ENCODE results near the gene NPBWR2. TPM values are rescaled to one million over a fixed set of nuclear protein-coding genes. Genes with fewer than 3 reads are reported as not detected.
"Not testable (repeated sequence)": the region's sequence is repeated elsewhere in the genome, so short reads cannot be mapped to it uniquely, and the experiment has no call there.

Gene NPBWR2
- total RNA-seq, 1 donor from 2014 or later = not detected

DNA sequence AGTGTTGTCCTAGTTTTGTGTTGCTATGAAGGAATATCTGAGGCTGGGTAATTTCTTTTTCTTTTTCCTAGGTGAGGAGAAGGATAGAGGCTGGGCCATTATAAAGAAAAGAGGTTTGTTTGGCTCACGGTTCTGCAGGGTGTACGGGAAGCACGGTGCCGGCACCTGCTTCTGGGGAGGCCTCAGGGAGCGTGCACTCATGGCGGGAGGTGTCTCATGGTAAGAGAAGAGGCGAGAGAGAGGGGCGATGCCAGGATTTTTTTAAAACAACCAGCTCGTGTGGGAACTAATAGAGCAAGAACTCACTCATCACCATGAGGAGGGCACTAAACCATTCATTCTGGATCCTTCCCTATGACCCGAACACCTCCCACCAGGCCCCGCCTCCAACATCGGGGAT is 14.2 kb upstream of the NPBWR2 start:
- Histone ChIP-seq H3K27ac (ENCODE audit: low read depth, low read length) (no peak overlapping the region), H3K4me2 (ENCODE audit: low read length) (no peak overlapping the region), H3K4me3 (ENCODE audit: insufficient read depth, low read depth, low read length) (no peak overlapping the region), H3K4me1 (ENCODE audit: insufficient read depth, low read length) (no peaks in the 10 kb centered on the region), H3K79me2 (ENCODE audit: insufficient read depth, low read length) (no peaks in the 10 kb centered on the region), H3K9ac (ENCODE audit: low read length) (no peak overlapping the region), H4K20me1 (ENCODE audit: insufficient read depth, low read length) (no peaks in the 10 kb centered on the region), H3K9me3 (ENCODE audit: insufficient read depth, low read depth, low read length) (no peaks in the 10 kb centered on the region), H3K27me3 (ENCODE audit: insufficient read depth, low read length) (peaks cover 22% of the 10 kb centered on the region), H2AFZ (ENCODE audit: low read depth, low read length) (no peak overlapping the region), H3K36me3 (ENCODE audit: insufficient read depth, low read length) (no peaks in the 10 kb centered on the region)
- peaks cover 5% of the 10 kb centered on the region for H3K9me3 Mint-ChIP-seq (ENCODE audit: unreplicated experiment)
- peaks cover 4% of the 10 kb centered on the region for H3K36me3 Mint-ChIP-seq (ENCODE audit: low read depth, unreplicated experiment)
- H3K4me1 Mint-ChIP-seq (ENCODE audit: low read depth, unreplicated experiment) = no peaks in the 10 kb centered on the region
- peak overlapping the region; percentile 42 for H3K27ac Mint-ChIP-seq (ENCODE audit: unreplicated experiment)
- no peak for TF ChIP-seq EZH2 (IDR thresholded peaks at IDR 0.05; ENCODE audit: insufficient read depth, low read length)
- TF ChIP-seq, protein P1, sequence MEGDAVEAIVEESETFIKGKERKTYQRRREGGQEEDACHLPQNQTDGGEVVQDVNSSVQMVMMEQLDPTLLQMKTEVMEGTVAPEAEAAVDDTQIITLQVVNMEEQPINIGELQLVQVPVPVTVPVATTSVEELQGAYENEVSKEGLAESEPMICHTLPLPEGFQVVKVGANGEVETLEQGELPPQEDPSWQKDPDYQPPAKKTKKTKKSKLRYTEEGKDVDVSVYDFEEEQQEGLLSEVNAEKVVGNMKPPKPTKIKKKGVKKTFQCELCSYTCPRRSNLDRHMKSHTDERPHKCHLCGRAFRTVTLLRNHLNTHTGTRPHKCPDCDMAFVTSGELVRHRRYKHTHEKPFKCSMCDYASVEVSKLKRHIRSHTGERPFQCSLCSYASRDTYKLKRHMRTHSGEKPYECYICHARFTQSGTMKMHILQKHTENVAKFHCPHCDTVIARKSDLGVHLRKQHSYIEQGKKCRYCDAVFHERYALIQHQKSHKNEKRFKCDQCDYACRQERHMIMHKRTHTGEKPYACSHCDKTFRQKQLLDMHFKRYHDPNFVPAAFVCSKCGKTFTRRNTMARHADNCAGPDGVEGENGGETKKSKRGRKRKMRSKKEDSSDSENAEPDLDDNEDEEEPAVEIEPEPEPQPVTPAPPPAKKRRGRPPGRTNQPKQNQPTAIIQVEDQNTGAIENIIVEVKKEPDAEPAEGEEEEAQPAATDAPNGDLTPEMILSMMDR (IDR thresholded peaks at IDR 0.05; ENCODE audit: insufficient read depth, low read depth, low read length) = no peak
- peaks cover 26% of the 10 kb centered on the region for H3K27me3 Mint-ChIP-seq (ENCODE audit: low read depth, unreplicated experiment)
- DNase-seq (ENCODE audit: low read depth) = no peak
- H3K4me3 Mint-ChIP-seq (ENCODE audit: unreplicated experiment) = no peak overlapping the region
- no peak for FAIRE-seq

DNA sequence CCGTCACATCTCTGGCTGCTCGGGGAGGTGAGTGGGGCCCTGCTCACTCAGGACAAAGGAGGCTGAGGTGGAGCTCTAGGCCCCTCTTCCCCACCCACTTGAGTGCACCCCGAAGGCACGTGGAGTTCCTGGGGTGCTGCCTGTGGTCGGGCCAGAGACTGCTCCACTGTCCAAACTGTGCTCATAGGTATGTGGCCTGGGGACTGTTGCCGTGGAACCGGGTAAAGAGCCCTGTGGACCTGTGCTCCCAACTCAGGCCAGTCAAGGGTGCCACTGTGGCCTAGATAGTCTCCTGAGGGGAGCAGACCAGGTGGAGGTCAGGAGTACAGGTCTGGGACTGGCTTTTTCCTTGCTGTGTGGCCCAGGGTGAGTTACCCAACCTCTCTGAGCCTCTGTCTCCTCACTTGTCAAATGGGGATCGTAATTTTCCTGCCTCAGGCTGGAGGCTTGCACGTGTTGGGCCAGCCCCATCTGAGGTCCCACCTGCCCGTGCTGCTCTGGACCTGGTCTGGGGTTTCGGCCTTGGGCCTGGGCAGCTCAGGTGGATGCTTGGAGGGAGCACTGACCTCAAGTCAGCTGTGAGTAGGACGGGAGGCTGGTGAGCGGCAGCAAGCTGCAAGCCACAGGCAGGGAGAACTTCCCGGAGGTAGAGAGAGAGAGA is 12.4 kb upstream of the NPBWR2 start:
- no peak overlapping the region for H3K27ac ChIP-seq (ENCODE audit: low read depth, low read length)
- Mint-ChIP-seq H3K4me3 (ENCODE audit: unreplicated experiment) (no peak overlapping the region), H3K4me1 (ENCODE audit: low read depth, unreplicated experiment) (no peaks in the 10 kb centered on the region), H3K27me3 (ENCODE audit: low read depth, unreplicated experiment) (peaks cover 32% of the 10 kb centered on the region), H3K9me3 (ENCODE audit: unreplicated experiment) (peaks cover 5% of the 10 kb centered on the region), H3K36me3 (ENCODE audit: low read depth, unreplicated experiment) (peaks cover 4% of the 10 kb centered on the region), H3K27ac (ENCODE audit: unreplicated experiment) (peak overlapping the region; percentile 72)
- no peak overlapping the region for H3K9ac ChIP-seq (ENCODE audit: low read length)
- H3K4me1 ChIP-seq (ENCODE audit: insufficient read depth, low read length) = no peaks in the 10 kb centered on the region
- TF ChIP-seq, protein P1 (IDR thresholded peaks at IDR 0.05; ENCODE audit: insufficient read depth, low read depth, low read length) = no peak
- no peak for TF ChIP-seq EZH2 (IDR thresholded peaks at IDR 0.05; ENCODE audit: insufficient read depth, low read length)
- no peaks in the 10 kb centered on the region for H4K20me1 ChIP-seq (ENCODE audit: insufficient read depth, low read length)
- peaks cover 23% of the 10 kb centered on the region for H3K27me3 ChIP-seq (ENCODE audit: insufficient read depth, low read length)
- H3K36me3 ChIP-seq (ENCODE audit: insufficient read depth, low read length) = no peaks in the 10 kb centered on the region
- H2AFZ ChIP-seq (ENCODE audit: low read depth, low read length) = peak overlapping the region; percentile 39
- no peak for DNase-seq (ENCODE audit: low read depth)
- H3K9me3 ChIP-seq (ENCODE audit: insufficient read depth, low read depth, low read length) = no peaks in the 10 kb centered on the region
- no peaks in the 10 kb centered on the region for H3K79me2 ChIP-seq (ENCODE audit: insufficient read depth, low read length)
- no peak overlapping the region for H3K4me3 ChIP-seq (ENCODE audit: insufficient read depth, low read depth, low read length)
- peak overlapping the region; percentile 75 for H3K4me2 ChIP-seq (ENCODE audit: low read length)
- FAIRE-seq = no peak

DNA sequence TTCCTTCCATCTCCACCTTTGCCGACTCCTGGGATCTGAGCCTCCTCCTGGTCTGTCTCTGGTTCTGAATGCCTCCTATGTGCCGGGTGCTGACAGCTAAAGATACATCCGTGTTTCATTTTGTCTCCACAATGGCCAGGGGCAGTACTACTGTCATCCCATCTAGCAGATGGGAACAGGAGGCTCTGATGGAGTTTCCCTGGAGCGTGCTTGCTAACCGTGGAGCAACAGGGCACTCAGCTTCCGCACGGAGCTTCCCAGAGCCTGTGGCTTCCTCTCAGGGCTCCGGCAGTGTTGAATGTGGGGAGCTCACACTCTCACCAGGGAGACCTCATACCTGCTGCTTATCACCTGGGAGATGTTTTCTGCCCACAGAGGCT is 11.9 kb upstream of the NPBWR2 start:
- Histone ChIP-seq H3K4me2 (ENCODE audit: low read length) (no peak overlapping the region), H3K9ac (ENCODE audit: low read length) (no peak overlapping the region), H2AFZ (ENCODE audit: low read depth, low read length) (no peak overlapping the region), H3K9me3 (ENCODE audit: insufficient read depth, low read depth, low read length) (no peaks in the 10 kb centered on the region), H3K36me3 (ENCODE audit: insufficient read depth, low read length) (no peaks in the 10 kb centered on the region), H3K27me3 (ENCODE audit: insufficient read depth, low read length) (peaks cover 23% of the 10 kb centered on the region), H4K20me1 (ENCODE audit: insufficient read depth, low read length) (no peaks in the 10 kb centered on the region), H3K4me1 (ENCODE audit: insufficient read depth, low read length) (no peaks in the 10 kb centered on the region), H3K4me3 (ENCODE audit: insufficient read depth, low read depth, low read length) (no peak overlapping the region), H3K79me2 (ENCODE audit: insufficient read depth, low read length) (no peaks in the 10 kb centered on the region), H3K27ac (ENCODE audit: low read depth, low read length) (no peak overlapping the region)
- no peak overlapping the region for H3K4me3 Mint-ChIP-seq (ENCODE audit: unreplicated experiment)
- H3K27ac Mint-ChIP-seq (ENCODE audit: unreplicated experiment) = no peak overlapping the region
- H3K36me3 Mint-ChIP-seq (ENCODE audit: low read depth, unreplicated experiment) = peaks cover 4% of the 10 kb centered on the region
- peaks cover 5% of the 10 kb centered on the region for H3K9me3 Mint-ChIP-seq (ENCODE audit: unreplicated experiment)
- DNase-seq (ENCODE audit: low read depth) (no peak), FAIRE-seq (no peak)
- H3K27me3 Mint-ChIP-seq (ENCODE audit: low read depth, unreplicated experiment) = peaks cover 32% of the 10 kb centered on the region
- H3K4me1 Mint-ChIP-seq (ENCODE audit: low read depth, unreplicated experiment) = no peaks in the 10 kb centered on the region
- TF ChIP-seq EZH2 (IDR thresholded peaks at IDR 0.05; ENCODE audit: insufficient read depth, low read length) = no peak
- TF ChIP-seq, protein P1 (IDR thresholded peaks at IDR 0.05; ENCODE audit: insufficient read depth, low read depth, low read length) = no peak

DNA sequence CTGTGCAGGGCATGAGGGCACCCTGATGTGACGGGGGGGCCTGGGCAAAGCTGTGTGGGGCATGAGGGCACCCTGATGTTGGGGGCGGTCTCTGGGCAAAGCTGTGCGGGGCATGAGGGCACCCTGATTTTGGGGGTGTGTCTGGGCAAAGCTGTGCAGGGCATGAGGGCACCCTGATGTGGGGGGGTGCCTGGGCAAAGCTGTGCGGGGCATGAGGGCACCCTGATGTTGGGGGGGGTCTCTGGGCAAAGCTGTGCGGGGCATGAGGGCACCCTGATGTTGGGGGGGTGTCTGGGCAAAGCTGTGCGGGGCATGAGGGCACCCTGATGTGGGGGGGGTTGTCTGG is 10.0 kb upstream of the NPBWR2 start:
- H3K9me3 ChIP-seq (ENCODE audit: insufficient read depth, low read depth, low read length); H4K20me1 ChIP-seq (ENCODE audit: insufficient read depth, low read length); H3K4me1 ChIP-seq (ENCODE audit: insufficient read depth, low read length); H2AFZ ChIP-seq (ENCODE audit: low read depth, low read length); H3K4me2 ChIP-seq (ENCODE audit: low read length); H3K9ac ChIP-seq (ENCODE audit: low read length); DNase-seq (ENCODE audit: low read depth); H3K79me2 ChIP-seq (ENCODE audit: insufficient read depth, low read length); H3K27ac ChIP-seq (ENCODE audit: low read depth, low read length); H3K27ac Mint-ChIP-seq (ENCODE audit: unreplicated experiment); H3K4me3 ChIP-seq (ENCODE audit: insufficient read depth, low read depth, low read length); FAIRE-seq; H3K36me3 Mint-ChIP-seq (ENCODE audit: low read depth, unreplicated experiment); H3K4me1 Mint-ChIP-seq (ENCODE audit: low read depth, unreplicated experiment); H3K9me3 Mint-ChIP-seq (ENCODE audit: unreplicated experiment); H3K4me3 Mint-ChIP-seq (ENCODE audit: unreplicated experiment); H3K36me3 ChIP-seq (ENCODE audit: insufficient read depth, low read length): not testable (repeated sequence)
- peaks cover 33% of the 10 kb centered on the region for H3K27me3 Mint-ChIP-seq (ENCODE audit: low read depth, unreplicated experiment)
- H3K27me3 ChIP-seq (ENCODE audit: insufficient read depth, low read length) = peaks cover 15% of the 10 kb centered on the region

Data from astrocyte (in vitro differentiated cells and primary cell).